GM13976 (cell line): ENCODE measurements around the gene EXOSC2.

Experiments used
- DNase-seq: peaks from one replicate; pipeline ENCODE4 v3.0.0; 2012; ENCODE audit warnings: low spot score
- in situ Hi-C: fragments of 300-500 bp; cut with MboI; formaldehyde crosslinking; loops from one replicate; pipeline ENCODE4 v1.12.0; 2022; ENCODE audit warnings: low sequenced_read_pairs, mixed read lengths, inconsistent platforms; ENCODE audit not compliant: unreplicated experiment
- TF ChIP-seq, protein P1 (sequence below): IDR thresholded peaks from 2 replicates; pipeline ENCODE4 v1.5.1; 2012; ENCODE audit warnings: borderline replicate concordance, mild to moderate bottlenecking; ENCODE audit not compliant: insufficient read depth; ENCODE audit errors: extremely low read depth, missing control alignments, control extremely low read depth

Gene EXOSC2

DNA sequence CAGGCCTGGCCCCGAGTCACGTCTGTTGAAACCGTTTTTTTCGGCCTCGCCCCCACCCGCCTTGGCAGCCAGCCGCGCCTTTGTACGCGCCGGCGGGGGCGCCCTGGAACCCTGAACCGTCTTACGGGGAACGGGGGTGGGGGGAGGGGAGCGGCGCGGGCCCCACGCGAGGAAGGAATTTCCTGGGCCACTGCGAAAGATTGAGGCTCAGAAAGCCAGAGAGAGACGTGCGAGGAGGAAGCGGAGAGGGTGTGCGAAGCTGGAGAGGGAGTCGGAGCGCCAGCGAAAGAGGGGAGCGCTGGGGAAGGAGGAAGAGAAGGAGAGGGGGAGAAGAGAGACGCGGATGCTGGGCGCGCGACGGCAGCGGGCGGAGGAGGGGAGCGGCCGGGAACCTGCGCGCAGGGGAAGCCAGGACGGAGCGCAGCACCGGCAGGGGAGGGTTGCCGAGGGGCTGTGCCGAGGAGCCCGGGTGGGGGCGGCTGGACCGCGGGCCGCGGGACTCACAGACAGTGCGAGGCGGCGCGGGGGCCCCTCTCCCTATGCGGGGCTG is 33.8 kb upstream of the EXOSC2 start:
- TF ChIP-seq, protein P1, sequence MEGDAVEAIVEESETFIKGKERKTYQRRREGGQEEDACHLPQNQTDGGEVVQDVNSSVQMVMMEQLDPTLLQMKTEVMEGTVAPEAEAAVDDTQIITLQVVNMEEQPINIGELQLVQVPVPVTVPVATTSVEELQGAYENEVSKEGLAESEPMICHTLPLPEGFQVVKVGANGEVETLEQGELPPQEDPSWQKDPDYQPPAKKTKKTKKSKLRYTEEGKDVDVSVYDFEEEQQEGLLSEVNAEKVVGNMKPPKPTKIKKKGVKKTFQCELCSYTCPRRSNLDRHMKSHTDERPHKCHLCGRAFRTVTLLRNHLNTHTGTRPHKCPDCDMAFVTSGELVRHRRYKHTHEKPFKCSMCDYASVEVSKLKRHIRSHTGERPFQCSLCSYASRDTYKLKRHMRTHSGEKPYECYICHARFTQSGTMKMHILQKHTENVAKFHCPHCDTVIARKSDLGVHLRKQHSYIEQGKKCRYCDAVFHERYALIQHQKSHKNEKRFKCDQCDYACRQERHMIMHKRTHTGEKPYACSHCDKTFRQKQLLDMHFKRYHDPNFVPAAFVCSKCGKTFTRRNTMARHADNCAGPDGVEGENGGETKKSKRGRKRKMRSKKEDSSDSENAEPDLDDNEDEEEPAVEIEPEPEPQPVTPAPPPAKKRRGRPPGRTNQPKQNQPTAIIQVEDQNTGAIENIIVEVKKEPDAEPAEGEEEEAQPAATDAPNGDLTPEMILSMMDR: no peak
- in situ Hi-C loops: no loop called here
- DNase-seq: no peak

DNA sequence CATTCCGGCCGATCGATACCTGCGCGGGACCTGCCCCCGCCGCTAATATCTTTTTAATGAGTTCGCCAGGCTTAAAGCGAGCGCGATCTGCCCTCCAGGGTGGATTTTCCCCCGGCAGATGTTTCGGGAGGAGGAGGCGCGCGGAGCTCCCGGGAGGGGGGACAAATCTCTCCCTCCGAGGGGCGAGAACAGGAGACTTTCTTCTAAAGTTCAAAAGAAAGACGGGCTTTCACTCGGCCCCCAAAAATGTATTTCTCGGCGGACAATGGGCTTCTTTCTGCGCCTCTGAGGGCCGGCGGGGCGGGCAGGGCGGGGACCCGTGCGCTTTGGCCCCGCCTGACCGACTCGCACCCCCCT is 33.3 kb upstream of the EXOSC2 start:
- TF ChIP-seq, protein P1: no peak
- DNase-seq: no peak
- in situ Hi-C loops: no loop called here

DNA sequence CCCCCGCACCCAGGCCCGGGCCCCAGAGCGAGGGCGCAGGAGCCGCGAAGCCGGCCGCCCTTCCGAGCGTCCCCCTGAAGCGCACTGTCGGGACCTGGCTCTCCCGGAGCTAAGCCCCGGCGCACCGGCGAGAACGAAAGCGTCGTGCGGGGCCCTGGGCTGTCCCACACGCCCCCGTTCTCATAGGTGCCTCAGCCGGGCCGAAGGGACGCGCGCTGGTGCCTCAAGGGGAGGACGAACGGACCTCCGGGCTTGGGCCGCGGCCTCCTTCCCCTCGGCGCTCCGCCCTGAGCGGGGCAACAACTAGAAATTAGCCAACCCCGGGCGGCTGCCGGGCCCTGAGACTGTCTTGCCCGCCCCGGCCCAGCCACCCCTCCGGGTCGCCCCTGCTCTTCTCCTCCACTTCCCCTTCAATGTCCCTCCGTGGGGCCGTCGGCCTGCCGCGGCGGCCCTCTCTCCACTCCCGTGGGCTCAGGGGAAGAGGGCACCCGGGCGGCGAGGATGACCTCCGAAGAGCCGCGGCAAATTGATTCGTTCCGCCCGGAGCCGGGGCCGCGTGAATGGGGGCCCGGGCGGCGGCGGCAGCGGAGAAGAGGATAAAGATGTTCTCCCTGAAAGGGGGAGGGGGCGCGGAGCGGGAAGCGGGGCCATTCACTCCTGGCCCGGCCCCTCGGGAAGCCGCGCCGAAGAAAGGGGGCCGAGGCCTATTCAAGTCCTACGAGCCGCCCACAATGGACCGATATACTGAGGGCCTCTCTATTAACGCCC is 32.7 kb upstream of the EXOSC2 start:
- DNase-seq: no peak
- in situ Hi-C loops: no loop called here

DNA sequence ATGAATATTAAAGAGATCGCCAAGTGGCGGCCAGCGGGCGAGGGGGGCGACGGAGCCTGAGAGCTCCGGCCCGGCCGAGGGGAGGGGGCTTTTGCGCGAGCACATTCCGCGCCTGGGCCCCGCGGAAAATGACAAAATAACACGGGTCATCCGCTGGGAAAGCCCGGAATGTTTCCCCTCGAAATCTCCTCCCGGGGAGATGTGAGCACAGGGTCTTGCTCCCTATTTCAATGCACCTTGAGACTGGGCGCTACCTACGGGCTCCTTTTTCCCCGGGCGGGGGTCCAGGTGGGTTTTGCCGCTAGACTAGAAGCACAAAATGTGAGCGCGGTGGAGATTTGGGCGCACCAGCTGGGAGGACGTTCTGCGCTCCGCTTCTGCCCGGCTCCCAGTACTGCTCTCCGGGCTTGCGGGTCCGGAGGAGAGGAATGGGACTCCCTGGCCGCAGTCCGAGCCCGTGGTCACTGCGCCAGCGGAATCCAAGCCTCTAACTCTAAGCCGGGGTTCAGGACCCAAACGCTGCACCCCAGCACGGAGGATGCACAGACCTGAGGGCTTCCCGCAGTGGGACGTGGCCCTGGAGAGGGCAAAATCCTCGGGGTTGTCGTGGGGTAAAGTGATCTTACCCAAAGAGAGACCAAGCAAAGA is 32.0 kb upstream of the EXOSC2 start:
- TF ChIP-seq, protein P1: no peak
- DNase-seq: no peak
- in situ Hi-C loops: no loop called here

More for the DNA sequence above, 32.7 kb upstream of the EXOSC2 start:
- TF ChIP-seq, protein P1: no peak

DNA sequence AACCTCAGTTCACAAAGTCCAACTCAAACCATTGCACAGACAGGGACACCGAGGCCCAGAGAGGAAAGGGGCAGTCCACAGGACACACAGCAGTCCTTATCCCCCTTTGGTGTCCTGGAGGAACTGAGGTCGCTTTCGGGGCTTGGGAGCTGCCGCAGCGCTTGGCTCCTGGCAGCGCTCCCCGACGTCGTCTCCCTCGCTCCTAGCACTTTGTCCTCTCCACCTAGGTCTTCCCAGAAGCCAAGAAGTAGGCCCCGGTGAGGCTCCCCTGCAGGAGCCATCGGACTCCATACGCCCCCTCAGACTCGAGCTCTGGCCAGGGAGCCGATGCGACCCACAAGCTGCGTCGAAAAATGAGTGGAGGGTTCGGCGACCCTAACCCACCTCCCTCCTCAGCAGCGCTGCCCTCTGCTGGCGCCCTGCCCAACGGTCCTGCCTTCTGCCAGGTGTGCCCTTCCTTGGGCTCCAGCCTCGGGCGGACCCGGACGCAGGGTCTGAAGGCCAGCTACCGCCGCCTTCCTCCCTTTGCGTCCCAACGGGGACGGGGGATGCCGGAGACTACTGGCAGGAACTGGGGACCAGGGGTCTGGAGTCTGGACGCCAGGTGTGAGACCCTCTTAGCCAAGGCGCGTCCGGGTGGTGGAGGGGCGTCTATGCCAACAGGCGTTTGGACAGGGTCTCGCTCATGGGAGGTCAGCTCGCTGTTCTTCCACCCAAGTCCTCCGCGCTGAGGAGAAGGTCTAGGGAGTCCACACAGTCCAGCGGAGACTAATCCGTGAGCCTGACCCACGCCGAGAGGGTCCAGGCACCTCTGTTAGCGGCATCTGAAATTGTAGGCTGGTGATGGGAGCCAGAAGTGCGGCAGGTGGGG is 31.2 kb upstream of the EXOSC2 start:
- in situ Hi-C loops: no loop called here
- TF ChIP-seq, protein P1: no peak
- no peak for DNase-seq

DNA sequence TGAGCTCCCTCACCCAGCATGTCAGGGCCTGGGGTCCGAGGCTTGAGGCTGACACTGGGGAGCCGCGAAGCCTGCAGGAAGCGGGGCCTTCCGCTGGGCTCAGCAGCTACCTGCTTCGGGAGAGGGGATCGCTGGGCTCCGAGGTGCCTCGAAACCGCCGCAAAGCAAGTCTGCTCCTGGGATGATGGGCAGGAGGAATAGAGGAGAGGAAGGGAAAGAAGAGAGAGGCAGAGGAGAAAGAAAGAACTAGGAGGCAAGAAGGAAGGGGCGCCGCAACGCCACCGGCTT is 30.7 kb upstream of the EXOSC2 start:
- in situ Hi-C loops: no loop called here
- TF ChIP-seq, protein P1: no peak
- DNase-seq: no peak
